ENCODE results near the gene ZBTB9.

The ZBTB9 gene

DNA sequence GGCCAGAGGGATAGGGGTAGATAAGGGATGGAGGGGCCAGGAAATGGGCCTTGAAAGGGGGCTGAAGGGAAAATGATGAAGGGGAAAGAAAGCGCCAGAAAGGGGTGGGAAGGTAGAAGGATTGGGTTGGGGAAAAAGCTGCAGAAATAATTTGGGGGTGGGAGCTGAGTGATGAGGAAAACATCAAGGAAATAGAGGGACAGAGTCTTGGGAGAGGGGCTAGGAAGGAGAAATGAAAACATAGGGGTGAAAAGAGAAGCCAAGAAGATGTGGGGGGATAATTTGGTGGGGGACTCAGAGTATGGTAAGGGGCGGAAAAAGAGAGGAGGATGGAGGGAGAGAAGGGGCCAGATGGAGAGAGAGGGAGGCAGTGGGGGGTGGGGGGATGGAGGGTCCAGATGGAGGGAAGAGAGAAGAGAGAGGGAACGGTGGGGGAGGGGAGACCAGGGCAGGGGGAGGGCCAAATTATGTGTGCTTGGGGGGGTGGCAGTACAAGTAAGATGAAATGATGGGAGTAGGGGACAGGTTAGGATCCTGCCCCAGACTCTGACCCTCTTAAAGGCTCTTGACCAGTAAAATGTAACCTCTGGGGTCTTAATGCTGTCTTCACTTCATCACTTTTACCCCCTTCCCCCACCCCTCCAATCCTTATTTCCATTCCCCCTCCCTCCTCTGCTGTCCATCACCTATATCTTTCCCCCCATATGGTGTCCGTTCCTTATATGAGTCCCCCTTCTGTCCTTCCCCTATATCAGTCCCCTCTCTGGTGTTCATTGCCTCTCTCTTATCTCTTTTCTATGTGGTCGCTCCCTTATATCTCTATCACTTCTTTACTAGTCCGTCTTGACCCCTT lies 33.7 kb upstream of the ZBTB9 start:
- peak overlapping the region; percentile 44 for H3K4me3 ChIP-seq (ENCODE audit: low read length)
- TF ChIP-seq, protein P1, sequence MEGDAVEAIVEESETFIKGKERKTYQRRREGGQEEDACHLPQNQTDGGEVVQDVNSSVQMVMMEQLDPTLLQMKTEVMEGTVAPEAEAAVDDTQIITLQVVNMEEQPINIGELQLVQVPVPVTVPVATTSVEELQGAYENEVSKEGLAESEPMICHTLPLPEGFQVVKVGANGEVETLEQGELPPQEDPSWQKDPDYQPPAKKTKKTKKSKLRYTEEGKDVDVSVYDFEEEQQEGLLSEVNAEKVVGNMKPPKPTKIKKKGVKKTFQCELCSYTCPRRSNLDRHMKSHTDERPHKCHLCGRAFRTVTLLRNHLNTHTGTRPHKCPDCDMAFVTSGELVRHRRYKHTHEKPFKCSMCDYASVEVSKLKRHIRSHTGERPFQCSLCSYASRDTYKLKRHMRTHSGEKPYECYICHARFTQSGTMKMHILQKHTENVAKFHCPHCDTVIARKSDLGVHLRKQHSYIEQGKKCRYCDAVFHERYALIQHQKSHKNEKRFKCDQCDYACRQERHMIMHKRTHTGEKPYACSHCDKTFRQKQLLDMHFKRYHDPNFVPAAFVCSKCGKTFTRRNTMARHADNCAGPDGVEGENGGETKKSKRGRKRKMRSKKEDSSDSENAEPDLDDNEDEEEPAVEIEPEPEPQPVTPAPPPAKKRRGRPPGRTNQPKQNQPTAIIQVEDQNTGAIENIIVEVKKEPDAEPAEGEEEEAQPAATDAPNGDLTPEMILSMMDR (conservative IDR thresholded peaks at IDR 0.05; ENCODE audit: low read depth, low read length), result no peak
- DNase-seq (ENCODE audit: low read depth), result no peak

DNA sequence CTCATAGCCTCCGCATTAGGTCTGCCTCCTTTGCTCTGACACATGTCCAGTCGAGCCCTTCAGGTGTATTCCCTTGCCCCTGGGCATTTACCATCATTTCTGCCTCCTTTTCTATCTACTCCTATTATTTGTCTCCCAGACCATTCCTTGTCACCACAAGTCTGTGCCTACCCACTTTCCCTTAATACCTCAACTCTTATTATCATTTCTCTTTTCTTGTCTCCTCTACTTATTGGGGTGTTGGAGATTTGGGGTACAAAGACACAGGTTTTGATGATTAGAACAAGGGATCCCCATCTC lies 33.1 kb upstream of the ZBTB9 start:
- TF ChIP-seq, protein P1 (conservative IDR thresholded peaks at IDR 0.05; ENCODE audit: low read depth, low read length), result no peak
- DNase-seq (ENCODE audit: low read depth), result no peak
- H3K4me3 ChIP-seq (ENCODE audit: low read length), result no peak overlapping the region

DNA sequence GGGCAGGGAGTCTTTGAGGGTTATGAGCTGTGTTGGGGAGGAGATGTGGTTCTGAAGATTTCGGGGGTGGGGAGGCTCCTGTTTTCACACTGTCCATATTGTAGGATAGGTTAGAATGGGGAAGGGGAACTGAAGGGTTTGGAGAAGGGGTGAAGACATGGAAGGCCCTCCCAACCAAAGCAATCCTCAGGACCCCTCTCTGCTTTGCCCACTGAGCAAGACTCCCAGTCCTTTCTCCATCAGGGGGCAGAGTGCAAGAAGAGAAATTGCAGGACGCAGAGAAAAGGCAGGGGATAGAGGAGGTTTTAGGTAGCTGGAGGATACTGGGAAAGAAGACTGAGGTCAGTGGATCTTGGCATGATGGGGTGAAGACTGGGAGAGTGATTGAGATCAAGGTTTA lies 30.6 kb upstream of the ZBTB9 start:
- TF ChIP-seq, protein P1 (conservative IDR thresholded peaks at IDR 0.05; ENCODE audit: low read depth, low read length), result no peak
- no peak overlapping the region for H3K4me3 ChIP-seq (ENCODE audit: low read length)
- no peak for DNase-seq (ENCODE audit: low read depth)

DNA sequence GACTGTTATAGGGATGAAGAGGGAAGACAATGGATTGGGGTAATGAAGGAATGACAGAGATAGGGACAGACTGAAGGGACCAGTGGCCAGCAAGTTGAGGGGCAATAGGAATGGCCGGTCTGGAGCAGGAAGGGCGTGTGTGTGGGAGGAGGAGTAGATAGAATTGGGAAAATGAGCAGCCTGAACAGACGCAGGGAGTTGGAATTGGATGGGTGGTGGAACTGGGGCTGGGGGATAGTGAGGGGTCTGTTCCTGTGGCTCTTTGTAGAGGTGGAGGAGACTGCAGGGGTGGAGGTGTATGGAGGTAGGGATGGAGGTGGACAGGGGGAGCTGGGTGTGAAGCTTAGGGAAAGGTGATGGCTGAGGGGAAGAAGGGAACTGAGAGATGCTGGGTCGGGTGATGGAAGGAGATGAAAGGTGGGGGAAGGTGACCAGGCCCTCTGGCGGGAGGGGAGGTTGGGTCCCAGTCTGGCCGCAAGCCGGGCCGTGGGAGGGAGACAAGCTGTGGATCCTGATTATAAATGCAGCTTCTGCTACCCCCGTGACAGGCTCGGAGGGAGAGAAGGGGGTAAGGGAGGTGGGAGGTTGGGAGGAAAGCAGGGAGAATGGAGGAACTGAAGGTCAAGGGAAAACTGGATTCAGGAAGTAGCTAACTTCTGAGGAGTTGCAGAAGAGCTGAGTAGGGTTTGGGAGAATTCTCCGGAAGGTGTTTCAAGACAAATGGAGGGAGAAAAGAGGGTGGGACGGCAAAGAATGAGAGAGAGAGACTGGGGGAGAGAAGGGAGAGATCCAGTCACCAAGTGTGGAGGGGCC lies 29.3 kb upstream of the ZBTB9 start:
- DNase-seq (ENCODE audit: low read depth), result no peak
- TF ChIP-seq, protein P1 (conservative IDR thresholded peaks at IDR 0.05; ENCODE audit: low read depth, low read length), result no peak
- H3K4me3 ChIP-seq (ENCODE audit: low read length), result peak overlapping the region; percentile 48

DNA sequence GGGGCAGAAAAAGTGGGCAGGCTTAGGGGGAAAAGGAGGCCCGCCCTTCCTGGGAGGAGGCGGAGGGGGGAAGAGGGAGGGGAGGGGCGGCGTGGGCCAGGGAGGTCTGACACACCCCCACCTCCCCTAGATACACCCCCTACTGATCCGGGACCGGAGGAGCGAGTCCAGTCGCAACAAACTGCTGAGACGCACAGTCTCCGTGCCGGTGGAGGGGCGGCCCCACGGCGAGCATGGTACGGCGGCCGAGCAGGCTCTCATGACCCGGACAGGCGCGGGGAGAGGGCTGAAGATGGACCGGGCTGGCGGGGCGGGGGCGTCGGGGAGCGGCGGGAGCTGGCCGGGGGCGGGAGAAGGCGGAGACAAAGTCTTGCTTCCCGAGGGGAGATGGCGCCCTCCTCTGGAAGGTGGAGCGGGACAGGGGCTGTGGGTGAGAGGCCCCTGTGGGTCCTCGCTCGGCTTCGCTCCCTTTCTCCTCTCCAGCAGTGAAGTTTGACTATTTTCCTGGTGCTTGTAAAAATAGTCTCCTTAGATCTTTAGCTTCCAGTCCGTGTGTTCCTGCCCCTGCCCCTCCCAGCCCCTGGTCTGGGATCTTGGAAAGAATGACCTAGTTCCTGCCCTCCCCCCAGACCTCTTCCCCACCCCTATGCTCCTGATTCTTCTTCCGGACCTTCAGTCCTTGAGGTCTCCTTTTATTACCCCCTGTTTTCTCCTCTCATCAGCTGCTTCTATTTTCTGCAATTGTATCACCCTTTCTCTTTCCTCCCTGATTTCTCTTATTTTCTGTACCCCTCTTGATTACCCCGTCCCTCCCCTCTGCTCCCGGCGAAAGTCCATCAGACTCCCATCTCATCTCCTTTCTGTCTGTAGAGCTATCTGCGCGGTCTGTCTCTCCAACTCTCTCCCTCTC lies 28.5 kb upstream of the ZBTB9 start:
- DNase-seq (ENCODE audit: low read depth), result peak; percentile 48
- peak overlapping the region; percentile 48 for H3K4me3 ChIP-seq (ENCODE audit: low read length)
- TF ChIP-seq, protein P1 (conservative IDR thresholded peaks at IDR 0.05; ENCODE audit: low read depth, low read length), result peak; percentile 74

DNA sequence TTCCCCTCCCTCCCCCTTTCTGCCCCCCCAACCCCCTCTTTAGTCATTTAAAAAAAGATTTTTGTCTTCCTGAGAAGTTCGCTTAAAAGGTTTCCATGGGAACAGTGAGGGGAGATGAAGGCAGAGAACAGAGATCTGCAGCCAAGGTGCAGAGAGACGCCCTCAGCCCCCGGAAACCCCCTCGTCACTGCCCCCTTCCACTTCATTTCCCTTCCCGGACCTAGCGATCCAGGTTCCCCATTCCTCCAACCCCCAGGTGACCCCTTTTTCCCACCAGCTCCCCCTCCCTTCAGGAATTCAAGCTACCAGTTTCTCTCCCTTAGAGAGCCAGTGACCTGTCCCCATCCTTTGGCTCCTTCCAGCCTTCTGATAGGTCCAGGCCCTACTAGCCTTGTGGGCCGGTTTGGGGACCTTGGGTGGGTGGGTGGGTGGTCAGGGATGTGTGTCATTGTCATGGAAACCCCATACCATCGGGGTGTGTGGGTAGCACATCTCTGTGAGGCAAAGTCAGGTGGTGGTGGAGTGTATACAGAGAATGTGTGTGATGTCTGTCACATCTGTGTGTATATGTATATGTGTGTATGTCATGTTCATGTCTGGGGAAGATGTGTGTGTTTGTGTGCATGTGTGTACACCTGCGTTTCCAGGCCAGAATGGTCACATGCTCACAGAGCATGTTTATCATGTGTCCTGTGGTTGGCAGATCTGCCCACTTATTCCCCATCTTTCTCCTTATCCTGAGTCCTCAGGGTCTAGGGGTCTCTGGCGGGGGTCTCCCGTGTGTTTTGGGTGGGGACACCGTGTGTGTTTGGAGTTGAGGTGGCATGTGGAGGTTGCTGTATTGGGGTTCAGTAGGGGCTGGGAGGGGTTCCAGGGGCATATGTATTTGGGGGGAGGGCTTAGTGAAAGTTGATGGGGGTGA lies 27.5 kb upstream of the ZBTB9 start:
- no peak for DNase-seq (ENCODE audit: low read depth)
- TF ChIP-seq, protein P1 (conservative IDR thresholded peaks at IDR 0.05; ENCODE audit: low read depth, low read length), result no peak
- peak overlapping the region; percentile 77 for H3K4me3 ChIP-seq (ENCODE audit: low read length)
